ENCODE measurements around the gene RNPEPL1. TPM values are rescaled to one million over a fixed set of nuclear protein-coding genes. Genes with fewer than 3 reads are reported as not detected.
A peak's percentile ranks its signal among the peaks of the same experiment; 100 is the strongest.

The RNPEPL1 gene
- total RNA-seq, 4 donors from 2014 or later, result 85.0 to 175 (median 154) TPM

GRCh38 chr2:240591784-240592183, 23.5 kb downstream of the RNPEPL1 start:
- Histone ChIP-seq H3K4me3 (no peak overlapping the region), H3K27ac (no peak overlapping the region), H3K4me1 (peaks cover 6 to 14% (median 9%) of the 10 kb centered on the region in 4 donors), H3K27me3 (no peaks in the 10 kb centered on the region), H3K36me3 (peaks cover 0 to 57% (median 0%) of the 10 kb centered on the region in 3 donors), H3K9me3 (no peaks in the 10 kb centered on the region)
- peak in 1 of 3 donors; percentile 31 for DNase-seq
- TF ChIP-seq POLR2A (IDR thresholded peaks at IDR 0.05), result no peak

- H3K36me3 ChIP-seq, result peaks cover 0 to 66% (median 0%) of the 10 kb centered on the region in 3 donors
- TF ChIP-seq CTCF (IDR thresholded peaks at IDR 0.05), result no peak
- no peak for TF ChIP-seq POLR2A (IDR thresholded peaks at IDR 0.05)
Measured at GRCh38 chr2:240593026-240593702, 24.9 kb downstream of the RNPEPL1 start.

GRCh38 chr2:240593703-240594451, 25.6 kb downstream of the RNPEPL1 start:
- peaks cover 0 to 73% (median 0%) of the 10 kb centered on the region in 3 donors for H3K36me3 ChIP-seq
- no peak overlapping the region for H3K27ac ChIP-seq
- H3K27me3 ChIP-seq, result no peaks in the 10 kb centered on the region
- no peaks in the 10 kb centered on the region for H3K9me3 ChIP-seq
- H3K4me1 ChIP-seq, result no peaks in the 10 kb centered on the region
- no peak overlapping the region for H3K4me3 ChIP-seq
- TF ChIP-seq CTCF (IDR thresholded peaks at IDR 0.05), result no peak
- TF ChIP-seq POLR2A (IDR thresholded peaks at IDR 0.05), result no peak
- peak in 2 of 3 donors; percentile 37 to 42 for DNase-seq

More at GRCh38 chr2:240593026-240593702, 24.9 kb downstream of the RNPEPL1 start:
- peak in 1 of 3 donors; percentile 25 for DNase-seq
- Histone ChIP-seq H3K27ac (no peak overlapping the region), H3K27me3 (no peaks in the 10 kb centered on the region), H3K4me3 (no peak overlapping the region), H3K9me3 (no peaks in the 10 kb centered on the region), H3K4me1 (peaks cover 0 to 4% (median 0%) of the 10 kb centered on the region in 4 donors)

GRCh38 chr2:240594511-240595380, 26.5 kb downstream of the RNPEPL1 start:
- Histone ChIP-seq H3K36me3 (peaks cover 0 to 75% (median 0%) of the 10 kb centered on the region in 3 donors), H3K27ac (no peak overlapping the region), H3K27me3 (no peaks in the 10 kb centered on the region), H3K9me3 (no peaks in the 10 kb centered on the region), H3K4me3 (no peak overlapping the region), H3K4me1 (no peaks in the 10 kb centered on the region)
- TF ChIP-seq CTCF (IDR thresholded peaks at IDR 0.05), result no peak
- TF ChIP-seq POLR2A (IDR thresholded peaks at IDR 0.05), result no peak
- DNase-seq, result peak in 2 of 3 donors; percentile 43 to 45

- Histone ChIP-seq H3K4me1 (no peaks in the 10 kb centered on the region), H3K9me3 (no peaks in the 10 kb centered on the region), H3K4me3 (no peak overlapping the region), H3K27ac (no peak overlapping the region), H3K27me3 (no peaks in the 10 kb centered on the region), H3K36me3 (peaks cover 0 to 67% (median 0%) of the 10 kb centered on the region in 3 donors)
- TF ChIP-seq POLR2A (IDR thresholded peaks at IDR 0.05) (no peak), CTCF (IDR thresholded peaks at IDR 0.05) (peak in 4 of 6 experiments; percentile 6 to 41 (median 31))
- DNase-seq, result peak in 2 of 3 donors; percentile 51 to 53
Measured at GRCh38 chr2:240595381-240596079, 27.2 kb downstream of the RNPEPL1 start.

Measured in Peyer's patch (tissue), 4 donors.